GM21786 (cell line): ENCODE measurements around the gene KAT5.
A peak's percentile ranks its signal among the peaks of the same experiment; 100 is the strongest.
"Not testable (repeated sequence)": the region's sequence is repeated elsewhere in the genome, so short reads cannot be mapped to it uniquely, and the experiment has no call there.

ENCODE experiments used
- ATAC-seq: cut with Tn5 transposase; IDR thresholded peaks from one replicate; pipeline ENCODE4 v1.9.1; 2021; ENCODE audit not compliant: unreplicated experiment

The KAT5 gene

DNA sequence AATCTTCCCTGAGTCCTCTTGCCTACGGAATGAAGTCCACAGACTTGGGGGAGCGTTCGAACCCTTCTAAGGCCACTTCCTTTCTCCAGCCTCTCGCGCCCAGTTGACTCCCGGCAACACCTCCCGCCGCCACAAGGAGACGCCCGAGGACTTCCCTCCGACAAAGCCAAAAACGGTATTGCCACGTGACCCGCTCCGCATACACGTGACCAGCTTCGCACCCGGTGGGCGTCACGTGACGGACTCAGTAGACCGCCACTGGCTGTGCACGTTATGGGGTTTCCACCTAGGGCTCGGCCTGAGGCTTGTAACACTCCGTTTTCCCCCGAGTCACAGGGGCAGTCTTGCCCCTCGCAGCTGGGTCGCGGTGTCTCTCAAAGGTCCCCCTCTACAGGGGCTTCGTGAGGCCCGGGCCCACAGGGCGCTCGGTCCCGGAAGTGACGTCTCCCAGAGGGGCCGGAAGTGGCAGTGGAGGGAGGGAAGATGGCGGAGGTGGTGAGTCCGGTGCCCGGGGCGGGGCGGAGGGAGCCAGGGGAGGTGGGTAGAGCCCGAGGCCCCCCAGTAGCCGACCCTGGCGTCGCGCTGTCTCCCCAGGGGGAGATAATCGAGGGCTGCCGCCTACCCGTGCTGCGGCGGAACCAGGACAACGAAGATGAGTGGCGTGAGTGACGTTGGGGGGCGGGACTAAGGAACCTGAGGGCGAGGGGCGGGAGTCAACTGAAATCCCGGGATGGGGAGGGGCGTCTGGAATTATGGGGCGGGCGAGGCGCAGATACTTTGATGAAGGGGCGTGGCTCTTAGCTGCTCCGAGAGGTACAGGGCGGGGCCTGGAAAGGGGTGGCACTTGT is at the start of gene KAT5:
Gene KAT5 (plus strand): TSS at position 468 of the 848 bp plus-strand sequence. CDS start 16 bp downstream, at position 484.
- peak; percentile 85 for ATAC-seq

DNA sequence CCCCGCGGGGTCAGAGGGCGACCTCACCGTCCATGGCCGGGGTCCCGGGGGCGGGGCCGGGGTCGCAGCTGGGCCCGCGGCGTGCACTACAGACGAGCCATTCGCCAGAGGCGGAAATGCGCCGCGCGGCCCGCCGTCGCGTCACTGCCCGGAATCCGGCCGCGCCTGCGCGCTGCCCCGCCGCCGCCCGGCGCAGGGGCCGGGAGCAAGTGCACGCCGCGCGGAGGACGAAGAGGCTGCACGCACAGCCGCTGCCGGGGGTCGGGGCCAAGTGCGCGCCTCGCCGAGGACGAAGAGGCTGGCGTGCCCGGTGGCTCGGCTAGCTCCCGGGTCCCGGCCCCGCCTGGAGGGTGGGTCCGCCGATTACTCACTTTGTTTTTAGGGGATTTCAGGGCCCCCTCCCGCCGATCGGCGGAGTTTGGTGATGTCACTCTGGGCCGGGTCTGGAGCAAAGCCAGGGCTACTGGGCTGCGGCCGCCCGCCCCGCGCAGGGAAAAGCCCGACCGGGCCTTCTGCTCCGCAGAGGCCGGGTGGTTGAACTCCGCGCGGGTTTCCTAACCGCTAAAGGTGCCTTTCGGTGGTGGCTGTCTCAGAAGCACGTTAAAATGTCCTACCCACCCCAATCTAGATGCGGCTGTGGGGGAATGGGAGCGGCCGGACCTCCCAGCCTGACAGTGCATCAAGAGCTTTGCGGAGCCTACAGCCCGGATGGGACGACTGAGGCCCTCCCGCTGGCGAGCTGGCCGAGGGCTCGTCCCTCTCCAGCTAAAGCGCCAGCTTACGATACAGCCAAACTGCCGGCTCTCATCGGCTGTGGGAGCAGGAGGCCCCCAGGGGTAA is 49.0 kb upstream of the KAT5 start, which contains the start of gene RELA:
Gene RELA (minus strand): TSS at position 118 of the 840 bp plus-strand sequence. CDS start 84 bp downstream, at position 34.
- ATAC-seq, result peak; percentile 84

DNA sequence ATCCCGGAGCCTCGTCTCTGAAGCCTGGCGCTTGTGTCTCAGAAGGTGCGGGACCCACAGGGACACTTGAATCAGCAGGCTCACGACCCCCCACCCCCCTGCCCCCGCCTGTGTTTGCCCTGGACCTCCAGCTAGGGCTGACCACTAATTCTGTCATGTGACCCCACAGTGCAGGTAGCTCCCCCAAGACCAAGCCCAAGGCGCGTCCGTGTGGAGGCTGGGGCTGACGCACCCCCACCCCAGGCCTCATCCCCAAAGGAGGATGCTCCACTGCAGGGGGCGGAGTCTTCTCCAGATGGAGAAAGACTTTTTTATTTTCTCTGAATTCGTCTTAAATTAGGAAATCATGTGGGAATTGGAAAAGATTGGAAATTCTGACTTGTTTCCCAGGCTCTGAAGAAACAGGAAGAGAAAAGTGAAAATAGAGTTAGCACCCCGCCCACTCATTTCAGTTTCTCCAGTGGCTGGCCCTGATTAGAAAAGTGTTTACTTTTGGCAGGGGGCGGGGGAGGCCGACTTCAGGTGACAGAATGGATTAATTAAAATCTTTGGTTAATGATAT is 48.3 kb upstream of the KAT5 start:
- ATAC-seq, result no peak

DNA sequence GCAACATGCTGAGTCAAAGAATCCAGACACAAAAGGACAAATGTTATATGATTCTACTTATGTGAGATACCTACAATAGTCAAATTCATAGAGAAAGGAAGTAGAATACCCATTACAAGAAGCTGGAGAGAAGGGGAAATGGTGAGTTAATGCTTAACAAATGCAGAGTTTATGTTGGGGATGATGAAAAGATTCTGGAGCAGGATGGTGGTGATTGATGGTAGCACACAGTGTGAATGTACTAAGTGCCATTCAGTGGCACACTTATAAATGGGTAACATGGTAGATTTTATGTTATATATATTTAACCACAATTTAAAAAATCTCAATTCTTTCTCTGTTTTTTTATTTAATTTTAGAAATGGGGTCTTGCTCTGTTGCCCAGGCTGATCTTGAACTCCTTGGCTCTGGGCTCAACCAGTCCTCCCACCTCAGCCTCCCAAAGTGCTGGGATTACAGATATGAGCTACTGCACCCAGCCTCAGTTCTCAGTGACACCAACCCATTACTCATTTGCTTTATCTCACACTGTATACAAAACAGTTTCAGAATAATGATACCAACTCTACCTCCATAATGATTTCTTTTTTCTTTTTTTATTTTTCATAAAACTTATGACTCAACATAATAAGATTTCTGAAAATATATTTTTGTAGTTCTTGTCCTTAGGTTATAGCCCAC is 39.7 kb upstream of the KAT5 start:
- no peak for ATAC-seq

DNA sequence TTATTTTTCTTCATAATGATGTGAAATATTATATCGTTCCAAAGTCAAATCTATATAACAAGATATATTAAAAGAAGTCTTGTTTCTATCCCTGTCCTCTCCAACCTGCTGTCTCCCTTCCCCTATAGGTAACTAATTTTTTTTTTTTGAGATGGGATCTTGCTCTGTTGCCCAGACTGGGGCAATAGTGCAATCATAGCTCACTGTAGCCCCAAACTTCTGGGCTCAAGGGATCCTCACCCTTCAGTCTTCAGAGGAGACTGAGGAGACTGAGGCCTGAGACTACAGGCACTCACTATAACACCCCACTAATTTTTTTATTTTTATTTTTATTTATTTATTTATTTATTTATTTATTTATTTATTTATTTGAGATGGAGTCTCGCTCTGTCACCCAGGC is 39.1 kb upstream of the KAT5 start:
- ATAC-seq, result no peak

DNA sequence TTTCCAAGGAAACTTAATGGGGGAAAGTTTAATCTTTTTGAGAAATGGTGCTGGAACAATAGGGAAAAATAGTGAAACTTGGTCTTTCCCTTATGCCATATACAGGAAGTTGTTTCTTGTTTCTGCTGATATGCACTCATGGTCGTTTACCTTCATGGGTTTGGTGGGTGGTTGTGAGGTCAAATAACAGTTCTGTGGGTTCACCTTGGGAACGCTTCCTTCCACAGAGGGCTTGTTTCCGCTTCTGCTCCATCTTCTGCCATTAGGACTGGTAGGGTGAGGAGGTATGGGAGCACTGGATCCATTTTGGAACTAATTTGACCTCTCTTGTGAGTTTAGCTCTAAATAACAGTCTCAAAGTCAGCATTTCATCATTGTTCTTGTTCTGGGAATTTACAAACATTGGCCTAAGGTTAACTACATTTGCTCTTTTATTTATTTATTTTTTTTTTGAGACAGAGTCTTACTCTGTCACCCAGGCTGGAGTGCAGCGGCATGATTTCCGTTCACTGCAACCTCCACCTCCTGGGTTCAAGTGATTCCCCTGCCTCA is 31.8 kb upstream of the KAT5 start:
- no peak for ATAC-seq

DNA sequence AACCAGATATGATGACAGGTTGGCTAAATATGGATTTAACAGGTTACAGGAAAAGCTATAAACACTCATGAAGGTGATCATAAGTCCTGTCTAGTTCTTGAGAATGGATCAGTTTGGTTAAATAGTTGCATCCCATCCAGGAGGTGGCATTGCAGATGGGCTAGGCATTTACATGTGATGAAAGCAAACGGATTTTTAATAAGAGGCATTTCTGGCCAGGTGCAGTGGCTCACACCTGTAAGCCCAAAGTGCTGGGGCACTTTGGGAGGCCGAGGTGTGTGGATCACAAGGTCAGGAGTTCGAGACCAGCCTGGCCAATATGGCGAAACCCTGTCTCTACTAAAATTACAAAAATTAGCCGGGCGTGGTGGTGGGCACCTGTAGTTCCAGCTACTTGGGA is 28.6 kb upstream of the KAT5 start:
- not testable (repeated sequence) for ATAC-seq

DNA sequence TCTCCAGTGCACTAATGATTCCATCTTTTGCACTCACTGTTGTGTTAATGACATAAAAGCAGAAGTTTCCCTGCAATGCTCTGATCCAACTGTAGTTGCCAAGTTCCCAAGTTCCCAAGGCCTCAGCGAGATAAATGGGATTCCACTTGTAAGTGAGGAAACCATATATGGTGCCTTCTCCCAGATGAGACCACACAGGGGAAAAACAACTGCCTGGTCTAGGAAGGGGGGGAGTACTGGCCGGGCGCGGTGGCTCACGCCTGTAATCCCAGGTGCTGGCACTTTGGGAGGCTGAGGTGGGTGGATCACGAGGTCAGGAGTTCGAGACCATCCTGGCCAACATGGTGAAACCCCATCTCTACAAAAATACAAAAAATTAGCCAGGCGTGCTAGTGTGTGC is 26.1 kb upstream of the KAT5 start:
- ATAC-seq, result no peak

DNA sequence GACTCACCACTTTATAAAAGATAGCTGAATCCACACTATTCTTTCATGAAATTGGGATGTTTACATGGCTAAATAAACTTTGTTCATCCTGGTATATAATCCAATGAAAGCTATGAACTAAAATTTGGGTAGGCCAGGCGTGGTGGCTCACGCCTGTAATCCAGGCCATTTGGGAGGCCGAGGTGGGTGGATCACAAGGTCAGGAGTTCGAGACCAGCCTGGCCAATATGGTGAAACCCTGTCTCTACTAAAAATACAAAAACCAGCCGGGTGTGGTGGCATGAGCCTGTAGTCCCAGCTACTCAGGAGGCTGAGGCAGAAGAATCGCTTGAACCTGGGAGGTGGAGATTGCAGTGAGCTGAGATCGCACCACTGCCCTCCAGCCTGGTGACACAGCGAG is 20.2 kb upstream of the KAT5 start:
- not testable (repeated sequence) for ATAC-seq

DNA sequence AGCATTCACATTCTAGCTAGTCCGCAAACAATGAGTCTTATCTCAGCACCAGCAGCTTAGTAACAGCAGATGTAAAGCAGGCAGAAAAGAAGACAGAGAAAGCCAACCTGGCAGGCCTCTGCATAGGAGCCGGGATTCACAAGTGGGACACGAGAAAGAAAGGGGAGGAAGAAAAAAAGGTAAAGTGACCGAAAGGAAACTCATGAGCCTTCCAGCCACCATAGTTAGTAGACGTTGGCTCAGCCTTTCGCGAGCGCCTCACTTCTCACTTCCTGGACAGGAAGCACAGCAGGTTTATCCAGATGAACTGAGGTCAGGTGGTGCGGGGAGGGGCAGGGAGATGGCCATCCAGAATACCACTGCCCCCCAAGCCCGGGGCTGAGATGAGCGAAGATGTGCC is 19.7 kb upstream of the KAT5 start:
- no peak for ATAC-seq

DNA sequence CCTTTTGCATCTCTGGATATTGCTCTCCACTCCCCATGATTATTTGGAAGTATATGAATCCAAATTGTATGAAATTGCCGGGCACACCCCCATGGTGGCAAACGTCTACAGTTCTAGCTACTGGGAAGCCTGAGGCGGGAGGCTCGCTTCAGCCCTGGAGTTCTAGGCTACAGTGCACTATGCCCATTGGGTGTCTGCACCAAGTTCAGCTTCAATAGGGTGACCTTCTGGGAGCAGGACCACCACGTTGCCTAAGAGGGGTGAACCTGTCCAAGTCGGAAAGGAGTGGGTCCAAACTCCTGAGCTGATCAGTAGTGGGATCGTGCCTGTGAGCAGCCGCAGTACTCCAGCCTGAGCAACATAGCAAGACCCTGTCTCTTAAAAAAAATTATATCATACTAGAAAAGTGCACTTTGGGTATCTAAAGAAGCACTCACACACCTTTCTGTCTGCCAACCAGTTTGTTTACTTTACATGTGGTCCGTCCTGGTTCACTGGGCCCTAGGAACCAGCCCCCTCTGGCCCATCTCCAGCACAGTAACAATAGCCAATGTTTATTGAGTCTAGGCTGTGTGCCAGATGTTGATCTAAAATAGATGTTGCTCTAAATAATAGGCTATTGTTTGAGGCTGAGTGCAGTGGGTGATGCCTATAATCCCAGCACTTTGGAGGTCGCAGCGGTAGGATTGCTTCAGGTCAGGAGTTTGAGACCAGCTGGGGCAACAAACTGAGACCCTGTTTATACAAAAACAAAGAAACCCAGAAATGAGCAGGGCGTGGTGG is 16.4 kb upstream of the KAT5 start:
- no peak for ATAC-seq

DNA sequence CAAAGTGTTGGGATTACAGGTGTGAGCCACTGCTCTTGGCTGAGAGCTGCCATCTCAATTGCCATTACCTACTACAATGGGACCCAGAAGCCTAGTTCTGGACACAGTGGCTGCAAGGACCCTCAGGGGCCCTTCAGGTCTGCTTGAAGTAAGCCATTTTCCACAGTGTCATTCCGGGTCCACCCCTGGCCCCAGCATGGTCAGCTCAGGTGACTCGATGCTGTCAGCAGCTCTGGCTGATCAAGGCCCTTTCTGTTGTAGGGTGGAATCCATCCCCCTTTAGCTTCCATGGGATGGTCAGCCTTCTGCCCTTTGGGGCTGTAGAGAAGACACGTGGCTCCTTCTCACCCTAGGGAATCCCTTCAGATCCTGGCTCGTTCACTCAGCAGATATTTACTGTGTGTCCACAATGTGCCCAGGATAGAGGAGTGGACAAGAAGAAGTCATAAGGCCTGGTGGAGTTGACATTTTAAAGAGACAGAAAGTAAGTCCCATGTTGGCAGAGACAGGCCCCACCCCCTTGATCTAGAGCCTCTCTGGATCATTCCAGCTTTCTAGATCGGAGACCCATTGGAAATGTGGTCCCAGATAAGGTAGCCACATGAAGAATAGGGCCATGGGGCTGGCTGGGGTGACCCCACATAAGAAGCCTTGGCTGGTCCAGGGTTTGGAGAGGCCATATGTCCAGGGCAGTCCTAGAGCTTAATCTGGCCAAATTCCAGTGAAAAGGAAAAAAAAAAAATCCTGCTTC is 15.1 kb upstream of the KAT5 start:
- no peak for ATAC-seq

DNA sequence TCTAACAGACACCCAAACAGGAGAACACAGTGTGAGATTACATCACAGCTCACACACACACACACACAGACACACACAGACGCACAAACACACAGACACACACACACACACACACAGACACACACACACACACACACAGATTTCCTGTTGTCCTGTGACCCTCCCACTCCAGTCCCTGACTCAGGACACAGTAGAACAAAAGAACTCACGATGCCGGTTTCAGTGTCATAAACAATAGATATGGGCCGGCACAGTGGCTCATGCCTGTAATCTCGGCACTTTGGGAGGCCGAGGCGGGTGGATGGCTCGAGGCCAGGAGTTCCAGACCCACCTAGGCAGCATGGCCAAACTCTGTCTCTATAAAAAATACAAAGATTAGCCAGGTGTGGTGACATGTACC is 13.8 kb upstream of the KAT5 start:
- no peak for ATAC-seq

DNA sequence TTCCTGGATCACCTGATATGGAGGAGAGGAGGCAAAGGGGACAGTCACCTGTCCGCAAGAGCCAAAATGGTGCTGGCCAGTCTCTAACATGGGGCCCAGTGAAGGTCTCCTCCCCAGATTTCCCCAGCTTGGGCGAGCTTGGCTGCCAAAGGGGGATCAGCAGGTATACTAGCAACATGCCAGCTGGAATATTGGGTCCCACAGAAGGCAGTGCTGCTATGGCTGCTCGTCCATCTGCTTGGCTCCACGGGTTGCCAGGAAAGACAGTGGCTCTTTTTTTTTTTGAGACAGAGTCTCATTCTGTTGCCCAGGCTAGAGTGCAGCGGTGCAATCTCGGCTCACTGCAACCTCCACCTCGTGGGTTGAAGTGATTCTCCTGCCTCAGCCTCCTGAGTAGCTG is 12.7 kb upstream of the KAT5 start:
- no peak for ATAC-seq

DNA sequence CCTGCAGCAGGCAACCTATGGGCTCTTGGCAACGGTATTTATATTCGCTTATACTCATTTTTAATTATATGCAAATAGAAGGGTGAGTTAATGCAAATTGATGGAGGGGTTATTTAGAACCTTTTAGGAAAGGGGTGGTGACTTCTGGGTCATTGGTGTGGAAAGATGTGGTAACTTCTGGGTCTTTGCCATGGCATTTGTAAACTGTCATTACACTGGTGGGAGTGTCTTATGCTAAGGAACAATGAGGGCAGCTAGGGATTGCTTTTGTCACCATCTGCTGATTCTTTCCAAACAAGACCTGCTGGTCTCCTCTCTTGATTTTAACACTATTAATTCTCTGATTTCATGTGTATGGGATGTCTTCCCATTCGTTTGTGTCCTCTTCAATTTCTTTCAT is 11.7 kb upstream of the KAT5 start:
- no peak for ATAC-seq

DNA sequence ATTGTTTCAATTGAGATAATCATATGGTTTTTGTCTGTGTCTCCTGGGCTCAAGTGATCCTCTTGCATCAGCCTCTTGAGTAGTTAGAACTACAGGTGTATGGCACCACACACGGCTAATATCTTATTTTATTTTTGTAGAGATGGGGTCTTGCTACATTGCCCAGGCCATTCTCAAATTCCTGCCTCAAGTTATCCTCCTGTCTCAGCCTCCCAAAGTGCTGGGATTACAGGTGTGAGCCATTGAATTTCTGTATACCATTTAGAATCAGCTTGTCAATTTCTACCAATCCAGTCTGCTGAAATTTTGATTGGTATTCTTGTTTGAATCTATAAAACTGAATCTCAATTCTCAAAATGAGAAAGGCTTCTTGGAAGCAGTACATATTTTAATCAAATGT is 10.4 kb upstream of the KAT5 start:
- no peak for ATAC-seq

DNA sequence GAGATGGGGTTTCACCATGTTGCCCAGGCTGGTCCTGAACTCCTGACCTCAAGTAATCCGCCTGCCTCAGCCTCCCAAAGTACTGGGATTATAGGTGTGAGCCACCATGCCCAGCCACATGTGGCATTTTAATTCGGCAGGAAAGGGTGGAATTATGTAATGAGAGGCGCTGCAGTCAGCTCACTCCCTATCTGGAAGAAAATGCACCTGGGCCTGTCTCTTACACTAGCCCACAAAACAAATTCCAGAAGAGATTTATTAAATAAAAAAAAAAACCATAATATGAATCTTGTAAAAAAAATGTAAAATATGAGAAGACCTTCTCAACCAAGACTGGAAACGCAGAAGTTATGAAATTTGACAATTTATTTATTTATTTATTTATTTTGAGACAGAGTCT is 8.2 kb upstream of the KAT5 start:
- ATAC-seq, result no peak

DNA sequence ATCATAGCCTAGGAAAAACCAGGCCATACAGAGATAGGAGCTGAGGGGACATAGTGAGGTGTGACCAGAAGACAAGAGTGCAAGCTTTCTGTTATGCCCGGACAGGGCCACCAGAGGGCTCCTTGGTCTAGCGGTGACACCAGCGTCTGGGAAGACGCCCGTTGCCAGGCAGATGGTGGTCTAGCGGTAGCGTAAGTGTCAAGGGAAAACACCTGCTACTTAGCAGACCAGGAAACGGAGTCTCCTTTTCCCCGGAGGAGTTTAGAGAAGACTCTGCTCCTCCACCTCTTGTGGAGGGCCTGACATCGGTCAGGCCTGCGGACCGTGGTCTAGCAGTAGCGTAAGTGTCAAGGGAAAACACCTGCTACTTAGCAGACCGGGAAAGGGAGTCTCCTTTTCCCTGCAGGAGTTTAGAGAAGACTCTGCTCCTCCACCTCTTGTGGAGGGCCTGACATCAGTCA is 5.7 kb upstream of the KAT5 start:
- ATAC-seq, result not testable (repeated sequence)

DNA sequence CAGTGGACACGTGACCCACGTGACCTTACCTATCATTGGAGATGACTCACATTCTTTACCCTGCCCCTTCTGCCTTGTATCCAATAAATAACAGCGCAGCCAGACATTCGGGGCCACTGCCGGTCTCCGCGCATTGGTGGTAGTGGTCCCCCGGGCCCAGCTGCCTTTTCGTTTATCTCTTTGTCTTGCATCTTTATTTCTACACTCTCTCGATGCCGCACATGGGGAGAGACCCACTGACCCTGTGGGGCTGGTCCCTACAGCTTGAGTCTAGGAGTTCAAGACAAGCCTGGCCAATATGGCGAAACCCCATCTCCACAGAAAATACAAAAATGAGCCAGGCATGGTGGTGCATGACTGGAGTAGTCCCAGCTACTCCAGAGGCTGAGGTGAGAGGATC is 5.0 kb upstream of the KAT5 start:
- ATAC-seq, result not testable (repeated sequence)
